Prostate gland (tissue), 2 donors: ENCODE measurements around the gene OPA1. TPM values are rescaled to one million over a fixed set of nuclear protein-coding genes. Genes with fewer than 3 reads are reported as not detected.

ENCODE experiments used
- DNase-seq: peaks from one replicate; pipeline ENCODE4 v3.0.0-alpha.2; 2019; ENCODE audit warnings: low spot score
- H3K27ac ChIP-seq, 2 donors: fragments of 200-600 bp; sonication (generic); 2 replicates each; pipeline ENCODE4 v1.5.1; 2017 to 2019
- H3K27me3 ChIP-seq: fragments of 200-600 bp; sonication (generic); replicated peaks from 2 replicates; pipeline ENCODE4 v1.5.1; 2019; ENCODE audit not compliant: insufficient read depth
- H3K36me3 ChIP-seq, 2 donors: fragments of 200-600 bp; sonication (generic); 1 replicate in 1 of 2; 2 replicates in 1 of 2; pipeline versions ENCODE4 v1.5.1 to v1.8.1; 2017 to 2019
- H3K4me1 ChIP-seq: fragments of 200-600 bp; sonication (generic); replicated peaks from 2 replicates; pipeline ENCODE4 v1.5.1; 2019
- H3K4me3 ChIP-seq, 2 donors: fragments of 200-600 bp; sonication (generic); 2 replicates each; pipeline ENCODE4 v1.5.1; 2017 to 2019
- H3K9me3 ChIP-seq: fragments of 200-600 bp; sonication (generic); 2 replicates; pipeline ENCODE4 v1.5.1; 2017
- POLR2A ChIP-seq: fragments of 450-650 bp; IDR thresholded peaks from one replicate; pipeline ENCODE4 v1.6.1; 2016; ENCODE audit warnings: antibody characterized with exemption, mild to moderate bottlenecking
- POLR2AphosphoS5 ChIP-seq: sonication (generic); formaldehyde crosslinking; IDR thresholded peaks from one replicate; pipeline ENCODE4 v1.6.1; 2017; ENCODE audit warnings: antibody characterized with exemption
- WGBS: methylation state at CpG from one replicate; pipeline ENCODE4 v1.1.5; 2018; 5-methylcytosine and 5-hydroxymethylcytosine counted together
- intact Hi-C: fragments of 100-400 bp; cut with DNase I; formaldehyde crosslinking; loops from one replicate; pipeline ENCODE4 v1.14.2; 2022
- total RNA-seq, 2 donors: library from RNA; depleted of rRNA; stranded (reverse); fragments of >200 nt; gene quantifications; one replicate each; pipeline ENCODE4 v1.1.0, GENCODE V29; 2016
- TF ChIP-seq, protein P1 (sequence below), 4 experiments: fragments of 200-600 bp in 2 of 4; fragments of 450-650 bp in 2 of 4; sonication (generic) in 2 of 4; IDR thresholded peaks; 1 replicate in 3 of 4; 2 replicates in 1 of 4; pipeline ENCODE4 v1.5.1; 2016 to 2019; ENCODE audit warnings: antibody characterized with exemption in 4 of 4, mild to moderate bottlenecking in 2 of 4, moderate library complexity in 2 of 4

Gene OPA1
- total RNA-seq, 2 donors from 2014 or later = 27.1 to 45.1 TPM

GRCh38 chr3:193564012-193564411 is 29.0 kb upstream of the OPA1 start:
- intact Hi-C loops = no loop called here
- no peaks in the 10 kb centered on the region for H3K4me1 ChIP-seq
- no peak for DNase-seq
- H3K36me3 ChIP-seq = no peaks in the 10 kb centered on the region
- no peak overlapping the region for H3K27ac ChIP-seq
- no peaks in the 10 kb centered on the region for H3K9me3 ChIP-seq
- TF ChIP-seq POLR2AphosphoS5 (no peak), POLR2A (no peak)
- TF ChIP-seq, protein P1, sequence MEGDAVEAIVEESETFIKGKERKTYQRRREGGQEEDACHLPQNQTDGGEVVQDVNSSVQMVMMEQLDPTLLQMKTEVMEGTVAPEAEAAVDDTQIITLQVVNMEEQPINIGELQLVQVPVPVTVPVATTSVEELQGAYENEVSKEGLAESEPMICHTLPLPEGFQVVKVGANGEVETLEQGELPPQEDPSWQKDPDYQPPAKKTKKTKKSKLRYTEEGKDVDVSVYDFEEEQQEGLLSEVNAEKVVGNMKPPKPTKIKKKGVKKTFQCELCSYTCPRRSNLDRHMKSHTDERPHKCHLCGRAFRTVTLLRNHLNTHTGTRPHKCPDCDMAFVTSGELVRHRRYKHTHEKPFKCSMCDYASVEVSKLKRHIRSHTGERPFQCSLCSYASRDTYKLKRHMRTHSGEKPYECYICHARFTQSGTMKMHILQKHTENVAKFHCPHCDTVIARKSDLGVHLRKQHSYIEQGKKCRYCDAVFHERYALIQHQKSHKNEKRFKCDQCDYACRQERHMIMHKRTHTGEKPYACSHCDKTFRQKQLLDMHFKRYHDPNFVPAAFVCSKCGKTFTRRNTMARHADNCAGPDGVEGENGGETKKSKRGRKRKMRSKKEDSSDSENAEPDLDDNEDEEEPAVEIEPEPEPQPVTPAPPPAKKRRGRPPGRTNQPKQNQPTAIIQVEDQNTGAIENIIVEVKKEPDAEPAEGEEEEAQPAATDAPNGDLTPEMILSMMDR (IDR thresholded peaks at IDR 0.05) = no peak
- no peak overlapping the region for H3K4me3 ChIP-seq
- WGBS = 86% methylated on average over 1 of the region's 1 CpG
- H3K27me3 ChIP-seq = no peaks in the 10 kb centered on the region

DNA sequence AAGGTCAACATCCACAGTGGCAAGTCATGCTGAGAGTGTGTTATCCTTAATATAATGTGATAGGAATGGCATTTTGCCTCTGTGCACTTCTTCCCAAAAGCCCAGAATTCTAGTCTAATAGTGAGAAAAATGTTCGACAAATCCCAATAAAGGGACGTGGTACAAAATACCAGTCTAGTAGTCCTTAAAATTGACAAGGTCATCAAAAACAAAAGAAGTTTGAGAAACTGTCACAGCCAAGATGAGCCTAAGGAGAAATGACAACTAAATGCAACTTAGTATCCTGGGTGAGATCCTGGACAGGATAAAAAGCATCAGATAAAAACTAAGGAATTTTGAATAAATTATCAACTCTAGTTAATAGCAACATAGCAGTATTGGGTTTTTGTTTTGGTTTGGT is 23.9 kb upstream of the OPA1 start:
- Histone ChIP-seq H3K9me3 (no peaks in the 10 kb centered on the region), H3K36me3 (no peaks in the 10 kb centered on the region), H3K27me3 (no peaks in the 10 kb centered on the region), H3K4me1 (no peaks in the 10 kb centered on the region), H3K27ac (no peak overlapping the region), H3K4me3 (no peak overlapping the region)
- intact Hi-C loops = no loop called here
- TF ChIP-seq, protein P1 (IDR thresholded peaks at IDR 0.05) = no peak
- TF ChIP-seq POLR2AphosphoS5 = no peak
- TF ChIP-seq POLR2A = no peak
- DNase-seq = no peak
- WGBS = 90% methylated on average over 2 of the region's 2 CpGs

DNA sequence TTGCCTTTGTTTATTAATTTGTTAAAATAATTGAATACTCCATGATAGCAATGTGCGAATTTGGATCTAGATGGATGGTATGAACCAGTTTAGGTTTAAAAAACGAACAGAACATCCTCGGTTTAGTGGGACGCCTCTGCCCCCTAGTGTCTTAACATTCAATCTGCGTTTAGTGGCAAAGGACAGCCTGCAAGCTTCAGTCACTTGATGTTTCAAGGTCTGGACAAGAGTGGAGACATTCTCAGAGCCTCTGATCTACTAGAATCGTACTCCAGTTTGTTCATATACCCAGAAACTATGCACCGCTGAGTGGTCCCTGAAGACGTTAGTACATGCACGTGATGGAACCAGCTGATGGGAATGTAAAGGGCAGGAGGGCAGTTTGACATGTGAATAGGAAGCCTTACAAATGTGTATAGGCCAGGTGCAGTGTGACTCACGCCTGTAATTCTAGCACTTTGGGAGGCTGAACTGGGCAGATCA is 20.5 kb upstream of the OPA1 start:
- peak; percentile 39 for DNase-seq
- intact Hi-C loops = loop anchor here (5.0 to 10.0 kb wide), 3 partner anchors 110 to 1008 kb away; no protein-coding TSS in a partner anchor

DNA sequence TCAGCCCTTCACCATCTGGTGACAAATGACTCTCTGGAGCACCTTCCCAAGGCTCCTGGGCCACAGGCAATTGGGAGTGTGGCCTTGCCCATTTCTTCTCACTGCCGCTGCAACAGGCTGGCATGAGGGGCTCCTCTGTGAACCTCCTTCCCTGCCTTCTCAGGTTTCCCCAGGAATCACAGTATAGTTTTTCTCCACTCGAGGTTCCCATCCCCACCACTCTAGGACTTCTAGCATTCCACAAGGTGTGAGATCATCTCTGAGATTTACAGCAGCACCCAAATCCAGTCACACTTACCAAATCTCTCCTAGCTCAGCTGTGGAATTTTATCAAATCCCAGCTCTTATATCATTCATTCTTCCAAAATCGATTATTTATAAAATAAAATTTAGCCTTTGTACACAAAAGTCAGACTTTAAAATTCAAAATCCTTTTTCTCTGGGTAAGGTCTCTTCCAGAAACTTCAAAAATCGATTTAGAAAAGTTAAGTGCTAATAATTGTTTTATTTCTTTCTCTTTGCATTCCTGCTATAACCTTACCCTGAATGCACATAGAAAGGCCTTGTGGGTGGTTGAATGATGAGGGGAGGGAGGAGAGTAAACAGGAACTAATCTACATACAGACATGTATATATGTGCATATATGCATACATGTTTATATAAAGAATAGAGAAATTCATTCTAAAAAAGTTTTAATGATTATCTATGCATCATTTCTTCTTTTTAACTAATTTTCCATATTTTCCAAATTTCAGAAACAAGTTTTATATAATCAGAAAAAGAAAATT is 19.4 kb upstream of the OPA1 start:
- DNase-seq = no peak
- Histone ChIP-seq H3K4me1 (no peaks in the 10 kb centered on the region), H3K27me3 (no peaks in the 10 kb centered on the region), H3K36me3 (no peaks in the 10 kb centered on the region), H3K27ac (no peak overlapping the region), H3K9me3 (no peaks in the 10 kb centered on the region), H3K4me3 (no peak overlapping the region)
- intact Hi-C loops = loop anchor here (5.0 to 10.0 kb wide), 3 partner anchors 111 to 1009 kb away; no protein-coding TSS in a partner anchor
- 73% methylated on average over 4 of the region's 4 CpGs for WGBS
- TF ChIP-seq POLR2A = no peak
- TF ChIP-seq POLR2AphosphoS5 = no peak
- TF ChIP-seq, protein P1 (IDR thresholded peaks at IDR 0.05) = no peak

More for the DNA sequence above, 20.5 kb upstream of the OPA1 start:
- Histone ChIP-seq H3K36me3 (no peaks in the 10 kb centered on the region), H3K4me1 (no peaks in the 10 kb centered on the region), H3K27me3 (no peaks in the 10 kb centered on the region), H3K9me3 (no peaks in the 10 kb centered on the region), H3K4me3 (no peak overlapping the region), H3K27ac (no peak overlapping the region)
- 9% methylated on average over 10 of the region's 10 CpGs for WGBS
- TF ChIP-seq, protein P1 (IDR thresholded peaks at IDR 0.05) = peak; percentile 28 to 78 (median 60)
- TF ChIP-seq POLR2AphosphoS5 (no peak), POLR2A (no peak)
